Kasumi-1 (cell line): Measurements from ENCODE around the gene CRY1.
"Not testable (repeated sequence)": the region's sequence is repeated elsewhere in the genome, so short reads cannot be mapped to it uniquely, and the experiment has no call there.

Experiments
- DNase-seq, 2 experiments: peaks; one replicate each; lab custom pipeline; 2025; lab: John Stamatoyannopoulos, UW

CRY1 gene

GRCh38 chr12:107002665-107003064 lies 90.7 kb downstream of the CRY1 start:
- DNase-seq: not testable (repeated sequence)

- DNase-seq: no peak
Observed at GRCh38 chr12:106999446-106999845, 93.9 kb downstream of the CRY1 start.

GRCh38 chr12:106997916-106998315 lies 95.4 kb downstream of the CRY1 start:
- DNase-seq: no peak

- DNase-seq: not testable (repeated sequence)
Observed at GRCh38 chr12:106996102-106996501, 97.2 kb downstream of the CRY1 start.

GRCh38 chr12:106994579-106995220 lies 98.6 kb downstream of the CRY1 start:
- no peak for DNase-seq

GRCh38 chr12:106987846-106988245 lies 105.5 kb downstream of the CRY1 start:
- DNase-seq: no peak

- peak; percentile 85 to 91 for DNase-seq
Observed at GRCh38 chr12:106986625-106987389, 106.5 kb downstream of the CRY1 start, which contains the start of gene MTERF2. TSS of gene MTERF2 (minus strand) at chr12:106987146. CDS start at chr12:106978714, 8,432 bp downstream.

GRCh38 chr12:106986135-106986534 lies 107.2 kb downstream of the CRY1 start:
- DNase-seq: no peak

- DNase-seq: no peak
Observed at GRCh38 chr12:106985479-106985878, 107.9 kb downstream of the CRY1 start.

GRCh38 chr12:106984588-106985137 lies 108.7 kb downstream of the CRY1 start:
- DNase-seq: no peak

GRCh38 chr12:106982229-106982628 lies 111.1 kb downstream of the CRY1 start:
- DNase-seq: no peak

- no peak for DNase-seq
Observed at GRCh38 chr12:106981788-106982187, 111.6 kb downstream of the CRY1 start.

- DNase-seq: no peak
Observed at GRCh38 chr12:106980944-106981343, 112.4 kb downstream of the CRY1 start.

- DNase-seq: peak; percentile 70 to 86
Observed at GRCh38 chr12:106978035-106978800, 115.1 kb downstream of the CRY1 start.

- no peak for DNase-seq
Observed at GRCh38 chr12:106976668-106977067, 116.7 kb downstream of the CRY1 start.

- DNase-seq: no peak
Observed at GRCh38 chr12:106975993-106976658, 117.2 kb downstream of the CRY1 start.

GRCh38 chr12:106975098-106975497 lies 118.3 kb downstream of the CRY1 start:
- no peak for DNase-seq

GRCh38 chr12:106974511-106974910 lies 118.8 kb downstream of the CRY1 start:
- DNase-seq: no peak

- no peak for DNase-seq
Observed at GRCh38 chr12:106973545-106973944, 119.8 kb downstream of the CRY1 start.

- DNase-seq: no peak
Observed at GRCh38 chr12:106971065-106971464, 122.3 kb downstream of the CRY1 start.

GRCh38 chr12:106964526-106964925 lies 128.8 kb downstream of the CRY1 start:
- DNase-seq: no peak

GRCh38 chr12:106962286-106962685 lies 131.1 kb downstream of the CRY1 start:
- DNase-seq: no peak
